Measurements from ENCODE around the gene CPNE5.

DNA sequence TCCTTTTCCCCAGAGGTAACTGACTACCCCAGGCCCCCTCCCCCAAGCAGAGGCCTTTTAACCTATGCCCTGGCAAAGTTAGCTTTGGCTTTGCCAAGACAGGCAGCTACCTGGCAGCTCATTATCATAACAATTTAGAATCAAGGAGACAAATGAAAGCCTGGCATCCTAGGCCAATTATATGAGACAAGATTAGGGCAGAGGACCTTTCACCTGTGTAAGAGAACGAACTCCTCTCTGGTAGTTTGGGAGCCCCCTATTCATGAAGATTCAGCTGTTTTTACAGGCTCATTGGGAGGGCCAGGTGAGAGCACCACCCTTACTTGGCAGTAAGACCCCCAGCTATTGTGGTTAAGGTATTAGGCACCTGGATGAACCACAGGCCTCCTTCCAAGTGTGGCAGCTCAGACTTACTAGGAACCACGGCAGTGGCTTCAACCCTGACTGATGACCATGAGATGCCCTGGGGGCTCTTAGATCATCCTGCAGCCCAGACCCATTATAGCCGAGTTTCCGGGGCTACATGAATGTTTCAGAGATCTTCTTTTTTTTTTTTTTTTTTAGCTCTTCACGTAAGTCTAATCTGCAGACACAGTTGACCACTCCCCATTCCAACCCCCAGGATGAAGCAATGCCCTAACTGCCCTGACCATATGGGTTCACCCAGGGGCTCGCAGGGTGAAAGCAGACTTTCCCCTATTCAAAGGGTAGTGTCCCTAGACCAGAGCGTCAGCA, 85.4 kb downstream of the CPNE5 start:
- TF ChIP-seq, protein P1, sequence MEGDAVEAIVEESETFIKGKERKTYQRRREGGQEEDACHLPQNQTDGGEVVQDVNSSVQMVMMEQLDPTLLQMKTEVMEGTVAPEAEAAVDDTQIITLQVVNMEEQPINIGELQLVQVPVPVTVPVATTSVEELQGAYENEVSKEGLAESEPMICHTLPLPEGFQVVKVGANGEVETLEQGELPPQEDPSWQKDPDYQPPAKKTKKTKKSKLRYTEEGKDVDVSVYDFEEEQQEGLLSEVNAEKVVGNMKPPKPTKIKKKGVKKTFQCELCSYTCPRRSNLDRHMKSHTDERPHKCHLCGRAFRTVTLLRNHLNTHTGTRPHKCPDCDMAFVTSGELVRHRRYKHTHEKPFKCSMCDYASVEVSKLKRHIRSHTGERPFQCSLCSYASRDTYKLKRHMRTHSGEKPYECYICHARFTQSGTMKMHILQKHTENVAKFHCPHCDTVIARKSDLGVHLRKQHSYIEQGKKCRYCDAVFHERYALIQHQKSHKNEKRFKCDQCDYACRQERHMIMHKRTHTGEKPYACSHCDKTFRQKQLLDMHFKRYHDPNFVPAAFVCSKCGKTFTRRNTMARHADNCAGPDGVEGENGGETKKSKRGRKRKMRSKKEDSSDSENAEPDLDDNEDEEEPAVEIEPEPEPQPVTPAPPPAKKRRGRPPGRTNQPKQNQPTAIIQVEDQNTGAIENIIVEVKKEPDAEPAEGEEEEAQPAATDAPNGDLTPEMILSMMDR (IDR thresholded peaks at IDR 0.05) = no peak
- TF ChIP-seq POLR2A (IDR thresholded peaks at IDR 0.05) = no peak
